HPDE6-E6E7 (cell line): ENCODE data around the gene SLC35F4.
"Not testable (repeated sequence)": the region's sequence is repeated elsewhere in the genome, so short reads cannot be mapped to it uniquely, and the experiment has no call there.

Source experiments
- DNase-seq: peaks from one replicate; pipeline ENCODE4 v3.0.0; 2011; ENCODE audit warnings: missing footprints; ENCODE audit errors: extremely low spot score

SLC35F4 gene

DNA sequence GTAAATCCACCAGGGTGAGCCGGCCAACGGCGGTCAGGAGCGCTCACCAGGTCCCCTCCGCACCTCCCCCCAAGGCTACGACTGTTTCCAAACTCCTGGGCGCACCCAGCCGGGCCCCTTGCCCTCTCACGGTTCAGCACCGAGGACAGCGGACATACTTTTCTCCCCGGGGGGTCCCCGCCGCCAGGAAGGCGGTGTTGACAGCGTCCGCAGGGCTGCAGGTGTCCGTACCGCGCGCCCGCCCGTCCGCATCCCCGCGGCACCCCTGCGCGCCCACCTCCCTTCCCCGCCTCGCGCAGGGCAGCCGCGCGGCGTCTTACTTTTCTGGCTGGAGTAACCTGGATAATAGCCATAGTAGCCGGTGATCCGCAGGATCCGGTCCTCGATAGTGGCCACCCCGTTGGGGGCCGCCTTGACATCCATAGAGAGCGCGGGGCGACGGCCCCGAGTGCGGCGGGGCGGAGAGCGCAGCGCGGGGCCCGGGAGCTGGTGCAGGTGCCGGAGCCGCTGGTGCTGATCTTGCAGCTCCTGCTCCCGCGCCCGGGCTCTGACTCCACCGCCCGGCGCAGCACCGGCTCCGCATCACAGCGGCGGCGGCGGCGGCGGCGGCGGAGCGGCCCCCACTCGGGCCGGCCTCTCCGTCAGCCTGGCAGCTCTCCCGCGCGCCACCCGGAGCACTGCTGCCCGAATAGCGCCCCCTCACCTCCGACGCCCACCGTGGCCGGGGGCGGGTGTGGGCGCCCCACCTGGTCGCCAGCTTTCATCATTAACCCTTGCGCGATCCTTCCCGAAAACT, at the start of gene SLC35F4:
SLC35F4 (minus strand) TSS at position 690 of the 796 bp plus-strand sequence.
- DNase-seq = no peak

DNA sequence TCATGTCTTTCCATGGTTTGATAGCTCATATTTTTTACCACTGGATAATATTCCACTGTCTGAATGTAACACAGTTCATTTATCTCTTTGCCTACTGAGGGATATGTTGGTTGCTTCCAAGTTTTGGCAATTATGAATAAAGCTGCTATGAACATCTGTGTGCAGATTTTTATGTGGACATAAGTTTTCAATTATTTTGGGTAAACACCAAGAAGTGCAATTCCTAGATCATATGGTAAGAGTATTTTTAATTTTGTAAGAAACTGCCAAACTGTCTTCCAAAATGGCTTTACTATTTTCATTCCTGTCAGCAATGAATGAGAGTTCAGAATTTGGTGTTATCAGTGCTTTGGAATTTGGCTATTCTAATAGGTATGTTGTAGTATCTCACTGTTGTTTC, 43.7 kb upstream of the SLC35F4 start:
- no peak for DNase-seq

DNA sequence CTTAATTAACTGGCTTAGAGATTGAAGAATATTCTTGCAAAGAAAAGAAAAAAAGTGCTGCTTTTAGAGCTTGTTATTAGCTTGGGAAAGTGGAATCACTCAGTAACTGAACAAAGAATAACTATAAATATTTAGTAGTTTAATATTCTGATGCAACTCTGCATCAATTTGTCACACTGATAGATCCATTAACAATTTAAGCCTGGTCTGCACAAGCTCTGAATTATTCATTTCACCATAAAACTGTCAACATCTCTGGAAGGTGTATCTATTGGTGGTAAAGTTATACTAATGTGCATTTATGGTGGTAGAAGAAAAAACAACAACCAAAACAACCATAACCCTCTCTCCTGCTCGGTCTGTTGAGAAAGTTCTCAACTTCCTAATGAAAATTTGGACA, 38.1 kb upstream of the SLC35F4 start:
- DNase-seq = no peak

DNA sequence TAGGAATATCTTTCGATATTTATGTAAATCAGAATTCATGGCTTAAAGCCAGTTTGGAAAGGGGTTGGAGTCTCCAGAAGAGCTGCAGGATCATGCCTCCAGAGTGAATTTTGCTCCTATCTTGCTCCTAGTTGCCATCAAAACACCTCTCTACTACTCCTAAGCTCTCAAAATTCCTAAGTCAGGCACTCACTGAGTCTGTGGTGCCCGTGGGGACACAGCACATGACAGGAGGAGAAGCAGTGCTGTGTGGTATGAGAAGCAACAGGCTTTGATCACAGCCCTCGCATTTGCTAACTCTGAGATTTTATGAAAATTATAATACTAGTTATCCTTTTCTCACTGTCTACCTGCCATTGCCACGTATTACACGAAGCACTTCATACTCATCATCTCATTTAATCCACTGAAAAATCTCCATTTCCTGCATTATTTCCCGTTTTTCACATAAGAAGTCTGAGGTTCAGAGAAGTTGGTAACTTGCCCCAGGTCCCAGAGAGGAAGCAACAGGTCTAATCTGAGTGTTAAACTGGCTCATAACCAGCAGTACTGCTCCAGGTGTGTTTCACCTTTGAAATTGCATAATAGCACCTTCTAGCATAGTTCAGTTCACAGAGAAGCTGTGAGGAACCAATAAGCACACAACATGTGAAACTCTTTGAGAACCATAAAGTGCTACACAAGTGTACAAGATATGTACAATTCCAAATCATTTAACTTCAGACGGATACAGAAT, 33.1 kb upstream of the SLC35F4 start:
- DNase-seq = no peak

DNA sequence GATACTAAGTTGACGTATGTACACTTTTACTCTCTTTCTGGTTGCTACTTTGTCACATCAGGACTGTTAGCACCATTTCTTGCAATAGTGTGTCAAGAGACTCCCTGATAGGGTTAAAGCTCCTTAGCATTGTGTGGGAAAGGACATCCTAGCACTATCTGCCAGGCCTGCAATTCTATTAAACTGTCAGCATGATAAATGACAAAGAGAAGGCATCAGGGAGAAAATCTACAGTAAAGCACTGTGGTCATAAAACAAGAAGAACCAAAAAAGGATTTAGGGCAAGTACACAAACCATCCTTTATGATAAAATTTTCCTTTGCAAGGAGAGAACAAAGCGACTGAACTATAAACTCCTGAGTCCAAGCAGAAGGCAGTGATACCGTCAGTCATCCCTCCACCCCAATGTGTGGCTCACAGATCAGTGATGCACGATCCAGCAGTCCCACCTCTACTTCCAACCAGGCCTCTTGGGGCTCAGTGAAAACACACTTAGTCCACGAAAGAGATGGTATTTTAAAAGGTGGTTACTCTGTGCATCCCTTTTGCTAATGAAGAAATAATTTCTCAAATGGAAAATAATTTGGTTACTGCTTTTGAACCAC, 31.4 kb upstream of the SLC35F4 start:
- DNase-seq = no peak

DNA sequence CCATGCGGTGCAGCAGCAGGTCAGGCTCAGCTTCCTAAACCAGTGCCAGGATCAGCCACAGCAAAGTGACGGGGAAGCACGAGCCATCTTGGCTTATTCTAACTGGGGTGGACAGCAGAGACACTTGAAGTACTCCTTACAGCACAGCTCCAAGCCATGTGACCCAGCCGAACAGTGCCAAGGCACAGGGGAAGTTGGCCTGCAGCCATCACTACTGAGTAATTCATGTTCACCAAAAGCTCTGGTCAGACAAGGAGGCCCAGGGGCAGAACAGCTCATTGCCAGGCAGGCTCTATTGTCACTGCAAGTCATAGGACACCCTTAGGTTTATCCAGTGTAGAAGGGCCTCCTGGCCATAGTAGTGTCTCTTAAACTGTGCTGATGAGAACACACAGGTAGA, 23.4 kb upstream of the SLC35F4 start:
- peak; percentile 2 for DNase-seq

DNA sequence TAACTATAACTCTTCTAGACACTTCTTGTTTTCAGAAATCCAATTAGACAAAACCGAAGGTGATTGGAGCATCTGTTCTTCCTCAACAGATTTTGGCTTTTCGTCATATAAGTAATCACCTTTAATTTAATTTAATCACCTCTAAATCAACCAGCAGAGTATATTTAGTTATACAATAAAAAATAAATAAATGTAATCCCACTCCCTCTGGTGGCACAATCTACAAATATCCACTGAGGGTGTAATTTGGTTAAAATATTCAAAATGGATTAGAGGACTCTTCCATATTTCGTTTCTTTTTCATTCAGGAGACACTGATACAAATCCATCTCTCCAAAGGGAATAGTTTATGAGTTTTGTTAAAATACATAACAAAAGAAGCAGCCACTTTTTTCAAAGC, 18.3 kb upstream of the SLC35F4 start:
- DNase-seq = no peak

DNA sequence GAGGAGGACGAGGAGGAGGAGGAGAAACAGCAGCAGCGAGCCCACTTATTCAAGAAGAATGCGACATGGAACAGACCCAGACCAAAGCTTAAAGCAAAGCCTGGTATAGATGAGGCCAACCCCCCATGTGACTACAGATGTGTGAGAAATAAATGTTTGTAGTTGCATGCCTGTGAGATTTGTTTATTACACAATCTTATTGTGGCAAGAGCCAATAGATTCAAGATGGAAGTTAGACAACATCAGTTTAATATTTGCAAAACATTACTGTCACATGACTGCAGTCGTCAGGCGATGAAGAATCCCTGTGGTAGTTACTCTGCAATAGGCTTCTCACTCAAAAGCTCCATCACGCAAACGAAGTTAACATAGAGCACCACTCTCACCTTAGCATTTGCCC, 17.2 kb upstream of the SLC35F4 start:
- DNase-seq = no peak

DNA sequence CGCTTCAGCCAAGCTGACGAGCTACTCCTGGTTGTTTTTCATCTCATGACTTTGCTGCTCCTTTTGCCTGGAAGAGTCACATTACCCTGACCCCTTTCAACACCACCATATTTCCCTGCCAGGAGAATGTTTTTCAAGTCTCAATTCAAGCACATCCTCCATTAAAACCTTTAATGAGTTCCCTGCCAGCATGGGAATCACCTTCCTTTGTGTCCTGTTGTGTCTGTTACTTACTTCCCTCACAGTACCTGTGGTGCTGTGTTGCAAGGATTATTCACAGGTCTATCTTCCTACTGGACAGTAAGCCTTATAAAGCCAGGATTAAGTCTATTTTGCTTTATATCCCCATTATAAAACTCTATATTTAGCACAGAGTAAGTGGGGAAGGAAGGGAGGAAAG, 13.6 kb upstream of the SLC35F4 start:
- no peak for DNase-seq

DNA sequence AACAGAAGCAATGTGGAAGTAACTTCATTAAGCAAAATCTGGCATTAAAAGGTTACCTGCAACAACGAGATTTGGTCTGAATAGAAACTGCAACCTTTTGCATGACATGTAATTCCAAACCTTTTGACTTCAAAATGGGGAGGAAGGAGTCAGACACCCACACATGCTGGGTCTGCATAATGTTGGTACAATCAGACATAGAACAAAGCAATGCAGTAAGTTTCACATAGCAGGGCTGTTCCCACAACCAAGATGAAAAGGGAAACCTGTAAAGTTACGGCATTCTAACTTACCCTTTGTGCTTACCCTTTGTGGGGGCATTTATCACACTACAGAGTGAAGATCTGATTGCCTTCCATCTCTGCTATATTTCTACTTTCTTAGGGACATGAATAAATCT, 10.1 kb upstream of the SLC35F4 start:
- no peak for DNase-seq

DNA sequence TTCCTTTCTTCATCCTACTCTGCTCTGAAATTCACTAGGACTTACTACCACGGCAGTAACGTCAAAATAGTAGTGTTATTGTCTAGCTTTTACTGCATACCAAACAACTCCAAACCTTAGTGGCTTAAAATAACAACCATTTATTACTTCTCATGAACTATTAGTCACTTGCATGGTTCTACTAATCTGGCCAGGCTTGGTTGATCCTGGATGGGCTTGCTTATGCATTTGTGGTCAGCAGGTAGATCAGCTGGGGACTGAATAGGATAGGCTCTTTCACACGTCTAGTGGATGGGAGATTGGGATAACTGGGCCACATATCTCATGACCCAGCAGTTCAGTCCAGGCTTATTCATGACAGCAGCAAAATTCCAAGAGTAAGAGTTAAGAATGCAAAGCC, 9.4 kb upstream of the SLC35F4 start:
- DNase-seq = no peak

DNA sequence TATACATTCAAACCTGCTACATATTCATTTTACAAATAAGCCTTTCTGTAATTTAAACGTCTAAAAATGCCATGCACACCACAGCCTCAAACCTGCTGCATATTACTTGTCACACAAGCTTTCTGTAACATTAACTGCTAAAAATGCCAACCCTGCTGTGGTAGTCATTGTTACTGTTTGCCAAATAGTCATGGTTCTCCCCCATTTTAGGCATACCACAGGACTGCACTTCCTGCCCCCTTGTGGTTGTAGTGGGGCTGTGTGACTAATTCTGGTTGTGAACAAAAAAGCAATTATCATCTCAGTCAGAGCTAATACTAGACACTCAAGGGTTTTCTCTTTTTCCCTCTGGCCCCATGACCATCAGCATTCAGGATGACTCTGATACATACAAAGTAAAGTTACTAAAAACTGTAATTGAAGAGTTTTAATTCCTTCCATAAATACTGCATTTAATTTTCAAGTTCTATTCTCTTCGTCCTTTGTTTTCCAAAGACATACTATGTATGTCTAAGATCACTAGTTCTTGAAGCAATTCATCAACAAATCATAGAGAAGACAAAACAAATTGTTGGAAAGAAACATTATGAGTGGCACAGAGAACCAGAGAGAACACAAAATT, 5.7 kb upstream of the SLC35F4 start:
- peak; percentile 23 for DNase-seq

DNA sequence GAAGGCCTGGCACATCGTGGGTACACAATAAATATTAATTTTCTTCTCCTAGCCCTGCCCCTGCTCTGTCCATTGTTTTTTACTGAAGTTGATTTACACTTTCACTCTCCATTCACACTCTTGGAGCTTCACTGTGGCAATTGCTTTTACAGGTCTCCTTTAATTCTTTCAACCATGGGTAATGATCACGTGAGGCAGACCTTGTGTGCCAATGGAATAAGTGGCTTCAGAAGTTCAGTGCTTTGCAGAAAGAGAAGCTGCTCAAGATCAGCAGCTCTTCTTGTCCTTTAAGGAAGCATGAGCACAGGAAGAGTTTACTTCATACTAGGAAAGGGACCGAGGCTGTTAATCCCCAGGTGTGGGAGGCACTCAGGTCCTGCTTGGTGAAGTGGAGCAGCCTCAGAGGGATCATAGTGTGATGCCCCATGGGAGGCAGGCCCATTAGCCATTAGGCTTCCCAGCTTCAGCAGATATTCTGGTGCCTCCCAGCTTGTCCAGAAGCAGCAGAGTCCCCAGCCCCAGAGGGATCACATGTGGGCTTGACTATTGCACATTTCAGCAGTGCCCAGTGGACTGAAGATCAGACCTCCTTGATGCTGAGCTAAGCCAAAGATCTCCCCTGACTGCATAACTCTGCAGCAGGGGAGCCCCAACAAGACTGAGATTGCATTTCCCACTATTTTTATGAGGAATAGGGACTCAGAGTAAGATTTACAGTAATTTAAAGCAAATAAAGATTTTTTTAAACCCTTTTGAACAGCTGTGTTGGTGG, 5.0 kb upstream of the SLC35F4 start:
- DNase-seq = no peak

DNA sequence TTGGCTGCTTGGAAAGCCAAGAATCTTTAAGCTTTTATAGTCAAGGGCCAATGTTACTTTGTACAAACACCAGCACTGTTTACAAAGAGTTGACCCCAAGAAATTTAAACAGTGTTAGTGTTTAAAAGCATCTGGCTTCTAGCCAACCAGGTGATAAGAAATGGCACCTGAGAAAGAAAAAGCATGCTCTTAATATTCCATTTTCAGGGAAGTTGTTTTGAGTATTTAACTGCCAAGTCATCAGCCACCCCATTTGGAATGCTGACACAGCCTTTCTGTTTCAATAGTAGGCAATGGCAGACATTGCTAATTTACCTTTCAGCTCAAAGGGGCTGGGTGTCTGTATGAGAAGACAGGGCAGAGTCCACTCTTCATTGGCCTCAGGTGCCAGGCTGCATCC, 3.7 kb upstream of the SLC35F4 start:
- DNase-seq = no peak

DNA sequence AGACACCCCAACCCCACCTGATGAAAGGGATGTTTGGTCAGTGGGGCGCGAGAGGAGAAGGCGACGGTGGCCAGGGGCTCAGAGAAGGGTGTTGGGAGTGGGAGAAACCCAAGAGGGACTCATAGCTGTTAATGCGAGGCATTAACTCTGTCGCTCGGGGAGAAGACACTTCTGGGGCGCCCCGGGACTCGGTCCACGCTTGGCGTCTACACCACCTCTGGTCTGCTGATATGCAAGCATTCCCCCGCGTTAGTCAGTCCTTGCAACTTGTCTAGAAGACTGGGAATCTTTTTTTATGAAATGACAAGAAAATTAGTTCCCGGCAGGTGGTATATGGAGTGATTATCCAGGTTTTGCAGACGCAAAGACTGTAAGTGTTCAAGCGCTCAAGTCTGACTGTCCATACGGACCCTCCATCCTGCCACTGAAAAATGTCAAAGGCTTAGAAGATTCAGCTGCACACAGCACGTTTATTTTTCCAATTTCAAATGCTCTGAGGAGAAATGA, 360 bp upstream of the SLC35F4 start:
- DNase-seq = no peak

DNA sequence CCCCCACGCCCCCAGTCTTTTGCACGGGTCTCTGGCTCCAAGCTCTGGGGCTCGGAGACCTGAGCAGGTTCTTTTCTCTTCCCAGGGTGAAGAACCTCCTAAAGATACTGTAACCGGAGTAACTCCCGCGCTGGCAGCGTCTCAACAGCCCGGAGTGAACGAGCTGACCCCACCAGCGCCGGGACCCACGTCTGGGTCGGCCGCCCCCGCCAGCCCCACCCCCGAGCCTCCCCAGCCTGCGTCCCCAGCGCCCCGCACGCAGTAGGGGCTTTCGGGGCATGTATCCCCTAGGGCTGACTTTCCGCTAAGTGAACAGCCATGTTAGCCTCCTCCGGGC, 858 bp downstream of the SLC35F4 start:
- DNase-seq = no peak

DNA sequence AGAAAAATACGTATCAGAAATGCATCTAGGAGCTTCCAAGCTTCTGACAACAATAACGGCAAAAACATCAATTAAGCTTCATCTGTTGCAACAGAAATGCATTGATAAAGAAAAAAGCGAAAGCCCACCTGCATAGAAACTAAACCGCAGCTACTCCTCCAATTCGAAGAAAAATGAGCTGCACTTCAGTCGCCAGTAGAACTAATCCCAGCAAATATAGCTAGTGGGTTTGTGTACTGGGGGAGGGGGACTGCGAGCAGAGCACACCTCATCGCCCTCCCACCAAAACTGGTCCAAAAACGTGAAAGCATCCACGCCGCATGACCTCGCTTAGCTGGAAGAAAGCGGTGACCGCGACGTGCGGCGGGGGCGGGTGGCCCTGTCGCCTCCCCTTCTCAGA, 1.2 kb downstream of the SLC35F4 start:
- DNase-seq = no peak

DNA sequence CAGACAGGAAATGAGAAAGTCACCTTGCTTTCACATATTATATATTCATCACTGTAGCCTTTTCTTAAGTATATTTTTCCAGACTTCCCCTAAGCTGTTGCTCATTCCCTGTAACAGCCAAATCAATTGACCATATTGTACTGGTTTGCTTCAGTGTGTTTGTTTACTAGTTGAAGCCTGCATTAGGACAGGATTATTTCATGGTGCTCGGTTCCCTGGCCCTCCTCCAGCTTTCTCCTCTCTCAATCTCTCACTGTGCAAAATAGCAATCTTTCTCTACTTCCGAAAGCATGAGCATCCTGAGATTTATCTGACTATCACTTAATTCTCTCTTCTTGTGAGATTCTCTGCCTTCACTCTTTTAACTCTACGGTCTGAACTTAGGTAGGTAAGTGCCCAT, 2.4 kb downstream of the SLC35F4 start:
- DNase-seq = no peak

DNA sequence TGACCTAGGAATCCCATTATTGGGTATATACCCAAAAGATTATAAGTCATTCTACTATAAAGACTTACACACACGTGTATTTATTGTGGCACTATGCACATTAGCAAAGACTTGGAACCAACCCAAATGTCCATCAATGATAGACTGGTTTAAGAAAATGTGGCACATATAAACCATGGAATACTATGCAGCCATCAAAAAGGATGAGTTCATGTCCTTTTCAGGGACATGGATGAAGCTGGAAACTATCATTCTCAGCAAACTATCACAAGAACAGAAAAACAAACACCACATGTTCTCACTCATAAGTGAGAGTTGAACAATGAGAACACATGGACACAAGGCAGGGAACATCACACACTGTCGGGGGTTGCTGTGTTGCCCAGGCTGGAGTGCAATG, 10.2 kb downstream of the SLC35F4 start:
- not testable (repeated sequence) for DNase-seq

DNA sequence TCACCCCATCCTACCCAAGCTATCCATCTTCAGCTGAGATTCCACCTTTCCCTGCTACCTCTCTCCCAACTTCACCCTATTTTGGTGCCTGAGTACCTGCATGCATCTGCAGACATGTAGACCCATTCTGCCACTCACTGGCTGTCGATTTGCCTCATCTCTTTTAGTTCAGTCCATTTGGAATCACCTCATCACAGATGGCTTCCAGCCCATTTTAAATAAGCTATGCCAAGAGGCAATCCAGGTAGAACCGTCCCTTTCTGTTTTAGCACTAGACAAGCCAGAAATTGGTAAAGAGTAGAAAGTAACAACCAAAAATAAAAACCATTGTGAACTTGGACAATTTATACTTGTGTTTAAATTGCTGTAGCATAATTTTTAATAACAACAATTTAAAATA, 11.3 kb downstream of the SLC35F4 start:
- no peak for DNase-seq

DNA sequence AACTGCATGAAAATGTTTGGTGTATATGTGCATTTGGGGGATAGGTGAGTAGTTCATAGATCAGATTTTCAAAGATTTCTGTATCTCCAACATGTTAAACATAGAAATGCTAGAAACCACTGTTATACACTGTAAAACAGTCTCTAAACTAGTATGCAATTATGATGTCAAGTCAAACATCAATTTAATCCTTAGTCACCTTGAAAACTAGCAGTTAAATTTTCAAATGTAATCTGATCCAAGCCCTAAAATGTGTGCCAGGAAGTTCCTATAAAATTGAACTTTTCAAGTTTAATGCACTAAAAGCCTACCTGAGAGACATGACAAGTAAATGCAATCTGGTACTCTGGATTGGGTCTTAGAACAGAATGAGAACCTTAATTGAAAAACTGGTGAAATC, 14.5 kb downstream of the SLC35F4 start:
- DNase-seq = no peak

DNA sequence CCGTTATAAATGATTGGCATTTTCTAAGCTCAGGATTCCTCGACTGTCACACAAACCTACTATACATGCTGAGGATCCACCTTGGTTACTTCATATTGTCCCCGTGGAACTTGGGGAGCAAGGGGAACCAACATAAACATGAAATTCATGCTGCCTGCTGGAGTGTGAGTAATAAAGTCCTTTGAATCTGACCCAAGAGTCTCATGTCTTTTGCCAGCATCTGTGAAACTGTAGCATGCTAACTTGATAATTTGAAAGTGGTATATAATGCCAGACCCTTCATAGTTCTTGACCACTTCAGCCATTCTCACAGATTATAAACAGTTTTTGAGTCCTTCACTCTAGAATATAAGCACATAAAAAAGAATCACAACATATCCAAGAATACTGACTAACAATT, 17.1 kb downstream of the SLC35F4 start:
- DNase-seq = no peak
